ENCODE results near the gene MAD1L1. TPM values are rescaled to one million over a fixed set of nuclear protein-coding genes. Genes with fewer than 3 reads are reported as not detected.

MAD1L1 gene
- total and polyA plus RNA-seq, 2 of the 13 experiments (the other 11 are each of a cell fraction or from before 2014, with no cell fraction given), result 17.4 to 64.7 TPM

- Histone ChIP-seq H4K20me1 (ENCODE audit: insufficient read depth, low read length) (no peaks in the 10 kb centered on the region), H2AFZ (ENCODE audit: low read length) (no peak overlapping the region), H3K27ac (ENCODE audit: extremely low read length, insufficient read depth, low read length) (no peak overlapping the region), H3K79me2 (ENCODE audit: insufficient read depth, low read length) (no peaks in the 10 kb centered on the region), H3K36me3 (replicated peaks in 1 of 2; ENCODE audit: control insufficient read depth in 1 of 2, insufficient read depth in 2 of 2, low read length in 2 of 2) (no peaks in the 10 kb centered on the region), H3K9me3 (ENCODE audit: low read length) (no peaks in the 10 kb centered on the region), H3K4me2 (ENCODE audit: low read depth, low read length) (no peak overlapping the region), H3K27me3 (ENCODE audit: control insufficient read depth in 1 of 2, insufficient read depth in 2 of 2, low read length in 2 of 2) (no peaks in the 10 kb centered on the region), H3K4me3 (replicated peaks in 1 of 3; ENCODE audit: insufficient read depth in 1 of 3, low read depth in 2 of 3, low read length in 3 of 3) (no peak overlapping the region), H3K4me1 (ENCODE audit: insufficient read depth, low read length) (no peaks in the 10 kb centered on the region), H3K9ac (ENCODE audit: insufficient read depth, low read depth, low read length) (no peak overlapping the region)
- ATAC-seq (no peak), DNase-seq (ENCODE audit: low spot score) (no peak), FAIRE-seq (no peak)
- in situ Hi-C loops (cut with HindIII; ENCODE audit: extremely low pct_ligation_motif_present, low pct_unique_long_range_greater_than_20kb), result no loop called here
- intact Hi-C loops (cut with micrococcal nuclease; ENCODE audit: unreplicated experiment), result no loop called here
- CTCF ChIA-PET (ENCODE audit: low intra/inter-chr PET ratio, low total read pairs), result no interaction called here
- POLR2A ChIA-PET, result no interaction called here
- TF ChIP-seq ZFP36 (IDR thresholded peaks at IDR 0.05; ENCODE audit: borderline replicate concordance, low read depth, low read length, partially characterized antibody) (no peak), ZNF350 (CRISPR knock-in tag; IDR thresholded peaks at IDR 0.05; ENCODE audit: borderline replicate concordance, low read depth) (no peak), BCL3 (CRISPR knock-in tag; IDR thresholded peaks at IDR 0.05) (no peak), ZNF788 (CRISPR knock-in tag; IDR thresholded peaks at IDR 0.05; ENCODE audit: borderline replicate concordance) (no peak), ZFP36L1 (CRISPR knock-in tag; IDR thresholded peaks at IDR 0.05) (no peak), ZNF354B (CRISPR knock-in tag; IDR thresholded peaks at IDR 0.05) (no peak), ZNF276 (CRISPR knock-in tag; IDR thresholded peaks at IDR 0.05; ENCODE audit: low read depth) (no peak), GPBP1L1 (CRISPR knock-in tag; IDR thresholded peaks at IDR 0.05) (no peak), ZNF773 (CRISPR knock-in tag; IDR thresholded peaks at IDR 0.05; ENCODE audit: borderline replicate concordance) (no peak), ZNF296 (CRISPR knock-in tag; conservative IDR thresholded peaks at IDR 0.05) (no peak), NONO (IDR thresholded peaks at IDR 0.05) (no peak), NONO (CRISPR knock-in tag; conservative IDR thresholded peaks at IDR 0.05) (no peak), PHF8 (CRISPR knock-in tag; IDR thresholded peaks at IDR 0.05) (no peak), ZNF143 (CRISPR knock-in tag; IDR thresholded peaks at IDR 0.05) (no peak), TARDBP (CRISPR knock-in tag; IDR thresholded peaks at IDR 0.05) (no peak), NR2F2 (IDR thresholded peaks at IDR 0.05; ENCODE audit: borderline replicate concordance, low read depth) (no peak)
- TF ChIP-seq, protein P1, sequence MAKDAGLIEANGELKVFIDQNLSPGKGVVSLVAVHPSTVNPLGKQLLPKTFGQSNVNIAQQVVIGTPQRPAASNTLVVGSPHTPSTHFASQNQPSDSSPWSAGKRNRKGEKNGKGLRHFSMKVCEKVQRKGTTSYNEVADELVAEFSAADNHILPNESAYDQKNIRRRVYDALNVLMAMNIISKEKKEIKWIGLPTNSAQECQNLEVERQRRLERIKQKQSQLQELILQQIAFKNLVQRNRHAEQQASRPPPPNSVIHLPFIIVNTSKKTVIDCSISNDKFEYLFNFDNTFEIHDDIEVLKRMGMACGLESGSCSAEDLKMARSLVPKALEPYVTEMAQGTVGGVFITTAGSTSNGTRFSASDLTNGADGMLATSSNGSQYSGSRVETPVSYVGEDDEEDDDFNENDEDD (CRISPR knock-in tag; IDR thresholded peaks at IDR 0.05; ENCODE audit: borderline replicate concordance), result no peak
- TF ChIP-seq, protein P2, sequence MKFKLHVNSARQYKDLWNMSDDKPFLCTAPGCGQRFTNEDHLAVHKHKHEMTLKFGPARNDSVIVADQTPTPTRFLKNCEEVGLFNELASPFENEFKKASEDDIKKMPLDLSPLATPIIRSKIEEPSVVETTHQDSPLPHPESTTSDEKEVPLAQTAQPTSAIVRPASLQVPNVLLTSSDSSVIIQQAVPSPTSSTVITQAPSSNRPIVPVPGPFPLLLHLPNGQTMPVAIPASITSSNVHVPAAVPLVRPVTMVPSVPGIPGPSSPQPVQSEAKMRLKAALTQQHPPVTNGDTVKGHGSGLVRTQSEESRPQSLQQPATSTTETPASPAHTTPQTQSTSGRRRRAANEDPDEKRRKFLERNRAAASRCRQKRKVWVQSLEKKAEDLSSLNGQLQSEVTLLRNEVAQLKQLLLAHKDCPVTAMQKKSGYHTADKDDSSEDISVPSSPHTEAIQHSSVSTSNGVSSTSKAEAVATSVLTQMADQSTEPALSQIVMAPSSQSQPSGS (CRISPR knock-in tag; IDR thresholded peaks at IDR 0.05), result no peak
- no TSS peak for BruUV-seq (replicated peaks)
- 92% methylated on average over 10 of the region's 18 CpGs for WGBS (ENCODE audit: low lambda C conversion rate)
These were observed 379.2 kb downstream of the MAD1L1 start for GRCh38 chr7:1853431-1853985.

Measured in HepG2 (cell line).